ENCODE results near the gene TRAF3IP3.
"Not testable (repeated sequence)": the region's sequence is repeated elsewhere in the genome, so short reads cannot be mapped to it uniquely, and the experiment has no call there.

The TRAF3IP3 gene

GRCh38 chr1:209787551-209787950, 31.7 kb downstream of the TRAF3IP3 start:
- H3K27ac ChIP-seq (ENCODE audit: low read length): peak overlapping the region; percentile 82
- H3K4me1 ChIP-seq (ENCODE audit: control insufficient read depth in 1 of 2, insufficient read depth in 2 of 2, low read length in 2 of 2): peaks cover 9 to 38% of the 10 kb centered on the region in 2 donors
- H3K36me3 ChIP-seq (ENCODE audit: control insufficient read depth in 1 of 2, insufficient read depth in 2 of 2, low read length in 2 of 2): peaks cover under 1 to 3% of the 10 kb centered on the region in 2 donors
- peak overlapping the region; percentile 30 to 40 for H3K4me3 ChIP-seq (ENCODE audit: low read depth in 1 of 2, low read length in 2 of 2)
- H3K27me3 ChIP-seq (ENCODE audit: low read depth, low read length): no peaks in the 10 kb centered on the region
- no peaks in the 10 kb centered on the region for H3K9me3 ChIP-seq (ENCODE audit: control insufficient read depth in 1 of 2, low read length in 2 of 2)

DNA sequence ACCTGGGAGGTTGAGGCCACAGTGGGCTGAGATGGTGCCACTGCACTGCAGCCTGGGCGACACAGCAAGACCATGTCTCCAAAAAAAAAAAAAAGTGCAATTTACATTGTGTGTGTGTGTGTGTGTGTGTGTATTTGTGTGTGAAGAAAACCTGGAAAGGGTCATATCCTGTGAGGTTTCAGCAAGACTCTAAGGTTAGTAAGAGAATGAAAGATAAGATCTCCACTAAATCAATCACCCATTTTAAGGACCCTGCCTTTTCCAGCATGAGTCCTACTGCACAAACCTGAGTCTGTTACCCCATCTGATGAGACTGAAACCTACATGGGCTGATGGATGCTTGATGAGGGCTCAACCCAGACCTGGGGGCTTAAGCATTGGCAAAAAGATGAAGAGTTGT, 33.4 kb downstream of the TRAF3IP3 start:
- no peaks in the 10 kb centered on the region for H3K9me3 ChIP-seq (ENCODE audit: control insufficient read depth in 1 of 2, low read length in 2 of 2)
- no peaks in the 10 kb centered on the region for H3K27me3 ChIP-seq (ENCODE audit: low read depth, low read length)
- no peaks in the 10 kb centered on the region for H3K36me3 ChIP-seq (ENCODE audit: control insufficient read depth in 1 of 2, insufficient read depth in 2 of 2, low read length in 2 of 2)
- no peak overlapping the region for H3K27ac ChIP-seq (ENCODE audit: low read length)
- H3K4me1 ChIP-seq (ENCODE audit: control insufficient read depth in 1 of 2, insufficient read depth in 2 of 2, low read length in 2 of 2): peaks cover 9 to 25% of the 10 kb centered on the region in 2 donors
- no peak overlapping the region for H3K4me3 ChIP-seq (ENCODE audit: low read depth in 1 of 2, low read length in 2 of 2)

DNA sequence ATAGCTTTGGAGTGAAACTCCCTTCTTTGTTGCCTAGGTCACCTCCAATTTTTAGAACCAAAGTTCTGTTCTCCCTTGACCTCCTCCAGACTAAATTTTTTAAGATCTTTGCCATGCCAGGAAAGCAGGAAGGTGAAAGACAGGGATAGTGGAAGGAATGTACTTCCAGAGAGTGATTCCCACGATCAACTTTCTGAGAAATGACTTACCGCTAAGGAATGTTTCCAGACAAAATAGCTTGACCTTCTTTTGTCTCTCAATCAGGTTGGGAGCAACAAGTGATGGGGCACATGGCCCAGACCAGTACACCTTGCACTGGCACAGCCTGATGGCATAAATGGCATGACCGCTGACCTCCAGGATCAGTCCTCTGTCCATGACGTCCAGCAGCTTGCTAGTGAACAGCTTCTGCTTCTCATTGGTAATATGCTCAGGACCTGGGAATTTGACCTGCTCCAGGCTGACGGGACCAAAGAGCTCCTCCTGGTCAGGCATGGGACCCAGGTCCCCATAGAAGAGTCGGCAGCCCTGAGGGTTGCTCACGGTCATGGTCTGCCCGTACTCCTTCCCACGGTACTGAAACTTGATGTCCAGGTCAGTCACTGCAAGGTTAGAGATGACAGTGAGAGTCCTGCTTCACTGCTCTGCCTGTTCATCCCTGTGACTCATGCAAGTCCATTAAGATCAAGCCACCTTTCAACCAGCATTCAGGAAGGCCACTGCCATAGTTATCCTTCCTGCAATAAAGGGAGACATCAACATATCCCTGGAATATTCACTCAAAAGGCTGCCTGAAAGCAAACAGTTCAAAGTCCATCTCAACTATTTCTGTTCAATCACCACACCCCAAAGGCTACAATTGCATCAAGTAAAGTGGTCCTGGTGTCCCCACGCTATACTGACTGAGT, 34.7 kb downstream of the TRAF3IP3 start:
- Histone ChIP-seq H3K4me1 (ENCODE audit: control insufficient read depth in 1 of 2, insufficient read depth in 2 of 2, low read length in 2 of 2) (peaks cover 9 to 25% of the 10 kb centered on the region in 2 donors), H3K27me3 (ENCODE audit: low read depth, low read length) (no peaks in the 10 kb centered on the region), H3K27ac (ENCODE audit: low read length) (no peak overlapping the region), H3K9me3 (ENCODE audit: control insufficient read depth in 1 of 2, low read length in 2 of 2) (no peaks in the 10 kb centered on the region), H3K36me3 (ENCODE audit: control insufficient read depth in 1 of 2, insufficient read depth in 2 of 2, low read length in 2 of 2) (no peaks in the 10 kb centered on the region), H3K4me3 (ENCODE audit: low read depth in 1 of 2, low read length in 2 of 2) (no peak overlapping the region)

DNA sequence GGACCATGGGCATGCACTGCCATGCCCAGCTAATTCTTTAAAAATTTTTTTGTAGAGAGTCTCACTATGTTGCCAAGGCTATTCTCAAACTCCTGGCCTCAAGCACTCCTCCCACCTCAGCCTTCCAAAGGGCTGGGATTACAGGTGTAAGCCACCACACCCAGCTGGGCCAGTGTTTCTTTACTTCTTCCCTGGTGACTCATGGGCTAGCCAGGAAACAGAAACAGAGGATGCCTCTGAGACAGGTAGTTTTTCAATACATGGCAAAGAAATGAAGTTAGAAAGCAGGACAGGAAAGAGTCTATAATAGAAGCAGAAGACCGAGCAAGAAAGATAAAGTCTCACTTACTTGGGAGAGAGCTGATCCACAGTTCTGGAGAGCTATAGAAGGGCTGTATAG, 36.1 kb downstream of the TRAF3IP3 start:
- Histone ChIP-seq H3K9me3 (ENCODE audit: control insufficient read depth in 1 of 2, low read length in 2 of 2) (no peaks in the 10 kb centered on the region), H3K4me3 (ENCODE audit: low read depth in 1 of 2, low read length in 2 of 2) (no peak overlapping the region), H3K27me3 (ENCODE audit: low read depth, low read length) (no peaks in the 10 kb centered on the region), H3K27ac (ENCODE audit: low read length) (peak overlapping the region; percentile 14), H3K4me1 (ENCODE audit: control insufficient read depth in 1 of 2, insufficient read depth in 2 of 2, low read length in 2 of 2) (peaks cover 9 to 19% of the 10 kb centered on the region in 2 donors), H3K36me3 (ENCODE audit: control insufficient read depth in 1 of 2, insufficient read depth in 2 of 2, low read length in 2 of 2) (no peaks in the 10 kb centered on the region)

GRCh38 chr1:209793711-209794110, 37.9 kb downstream of the TRAF3IP3 start:
- not testable (repeated sequence) for H3K27me3 ChIP-seq (ENCODE audit: low read depth, low read length); H3K36me3 ChIP-seq (ENCODE audit: control insufficient read depth in 1 of 2, insufficient read depth in 2 of 2, low read length in 2 of 2); H3K9me3 ChIP-seq (ENCODE audit: control insufficient read depth in 1 of 2, low read length in 2 of 2); H3K4me1 ChIP-seq (ENCODE audit: control insufficient read depth in 1 of 2, insufficient read depth in 2 of 2, low read length in 2 of 2); H3K4me3 ChIP-seq (ENCODE audit: low read depth in 1 of 2, low read length in 2 of 2); H3K27ac ChIP-seq (ENCODE audit: low read length)

- Histone ChIP-seq H3K9me3 (ENCODE audit: control insufficient read depth in 1 of 2, low read length in 2 of 2) (no peaks in the 10 kb centered on the region), H3K27ac (ENCODE audit: low read length) (no peak overlapping the region), H3K36me3 (ENCODE audit: control insufficient read depth in 1 of 2, insufficient read depth in 2 of 2, low read length in 2 of 2) (no peaks in the 10 kb centered on the region), H3K27me3 (ENCODE audit: low read depth, low read length) (no peaks in the 10 kb centered on the region), H3K4me1 (ENCODE audit: control insufficient read depth in 1 of 2, insufficient read depth in 2 of 2, low read length in 2 of 2) (peaks cover 0 to 5% of the 10 kb centered on the region in 2 donors), H3K4me3 (ENCODE audit: low read depth in 1 of 2, low read length in 2 of 2) (no peak overlapping the region)
Observed at GRCh38 chr1:209797978-209798639, 42.3 kb downstream of the TRAF3IP3 start.

DNA sequence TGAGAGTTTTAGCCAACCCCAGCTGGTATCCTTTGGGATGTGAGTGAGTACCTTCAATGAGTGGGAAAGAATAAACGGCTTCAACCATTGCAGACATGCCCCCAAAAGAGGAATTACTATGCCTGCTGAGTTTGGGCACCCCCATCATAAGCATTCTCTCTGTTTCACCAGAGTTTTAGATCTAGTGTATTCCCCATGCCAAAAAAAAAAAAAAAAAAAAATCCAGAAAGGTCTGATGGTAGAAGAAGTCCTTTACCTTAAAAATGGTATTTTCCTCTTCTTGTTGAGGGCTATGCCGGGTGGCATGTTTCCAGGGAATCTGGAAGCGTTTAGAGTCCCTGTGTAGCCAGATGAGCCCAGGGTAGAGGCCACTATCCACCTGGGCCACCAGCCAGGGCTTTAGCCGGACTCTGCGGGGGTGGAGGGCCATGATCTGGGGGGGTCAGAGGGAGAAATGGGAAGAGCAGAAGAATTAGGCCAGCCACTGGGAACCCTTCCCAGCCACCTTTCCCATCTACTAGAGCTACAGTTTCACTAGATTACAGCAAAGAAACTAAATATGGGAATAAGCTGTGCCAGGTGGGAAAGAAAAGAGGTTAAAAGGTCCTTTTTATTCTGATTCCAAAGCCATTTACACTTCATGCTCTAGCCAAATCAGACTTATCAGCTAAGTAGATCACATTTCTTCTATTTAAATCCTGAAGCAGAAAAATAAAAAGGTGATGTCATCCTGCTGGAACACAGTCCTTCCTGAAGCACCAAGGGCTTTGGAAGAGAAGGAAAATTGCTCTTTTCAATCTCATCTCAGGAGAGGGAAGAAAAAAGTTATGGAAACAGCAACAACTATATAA, 45.4 kb downstream of the TRAF3IP3 start:
- Histone ChIP-seq H3K36me3 (ENCODE audit: control insufficient read depth in 1 of 2, insufficient read depth in 2 of 2, low read length in 2 of 2) (no peaks in the 10 kb centered on the region), H3K4me3 (ENCODE audit: low read depth in 1 of 2, low read length in 2 of 2) (no peak overlapping the region), H3K4me1 (ENCODE audit: control insufficient read depth in 1 of 2, insufficient read depth in 2 of 2, low read length in 2 of 2) (peaks cover 0 to 5% of the 10 kb centered on the region in 2 donors), H3K27me3 (ENCODE audit: low read depth, low read length) (no peaks in the 10 kb centered on the region), H3K9me3 (ENCODE audit: control insufficient read depth in 1 of 2, low read length in 2 of 2) (no peaks in the 10 kb centered on the region), H3K27ac (ENCODE audit: low read length) (peak overlapping the region; percentile 30)

- Histone ChIP-seq H3K4me1 (ENCODE audit: control insufficient read depth in 1 of 2, insufficient read depth in 2 of 2, low read length in 2 of 2) (peaks cover 0 to 5% of the 10 kb centered on the region in 2 donors), H3K27me3 (ENCODE audit: low read depth, low read length) (no peaks in the 10 kb centered on the region), H3K36me3 (ENCODE audit: control insufficient read depth in 1 of 2, insufficient read depth in 2 of 2, low read length in 2 of 2) (no peaks in the 10 kb centered on the region), H3K4me3 (ENCODE audit: low read depth in 1 of 2, low read length in 2 of 2) (no peak overlapping the region), H3K27ac (ENCODE audit: low read length) (peak overlapping the region; percentile 30), H3K9me3 (ENCODE audit: control insufficient read depth in 1 of 2, low read length in 2 of 2) (no peaks in the 10 kb centered on the region)
Observed at GRCh38 chr1:209802117-209802779, 46.4 kb downstream of the TRAF3IP3 start.

DNA sequence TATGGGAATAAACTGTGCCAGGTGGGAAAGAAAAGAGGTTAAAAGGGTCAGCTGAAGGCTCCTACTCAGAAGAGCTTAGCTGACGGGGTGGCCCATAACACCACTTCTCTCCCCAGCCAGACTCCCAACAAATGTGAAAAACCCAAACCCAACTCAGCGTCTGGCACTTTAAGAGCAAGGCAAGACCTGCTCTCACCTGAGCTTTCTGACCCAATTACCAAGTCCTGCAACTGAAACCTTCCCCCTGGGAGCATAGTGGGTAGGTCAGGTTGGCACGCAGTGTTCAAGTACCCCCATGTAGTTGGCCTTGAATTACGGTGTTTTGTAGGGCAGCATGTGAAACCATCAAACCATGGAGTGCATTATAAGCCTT, 46.9 kb downstream of the TRAF3IP3 start:
- H3K9me3 ChIP-seq (ENCODE audit: control insufficient read depth in 1 of 2, low read length in 2 of 2): no peaks in the 10 kb centered on the region
- no peaks in the 10 kb centered on the region for H3K27me3 ChIP-seq (ENCODE audit: low read depth, low read length)
- H3K4me3 ChIP-seq (ENCODE audit: low read depth in 1 of 2, low read length in 2 of 2): peak overlapping the region in 1 of 2 donors; percentile 32
- no peaks in the 10 kb centered on the region for H3K36me3 ChIP-seq (ENCODE audit: control insufficient read depth in 1 of 2, insufficient read depth in 2 of 2, low read length in 2 of 2)
- H3K27ac ChIP-seq (ENCODE audit: low read length): peak overlapping the region; percentile 30
- H3K4me1 ChIP-seq (ENCODE audit: control insufficient read depth in 1 of 2, insufficient read depth in 2 of 2, low read length in 2 of 2): peaks cover 0 to 5% of the 10 kb centered on the region in 2 donors

GRCh38 chr1:209803568-209803967, 47.7 kb downstream of the TRAF3IP3 start:
- Histone ChIP-seq H3K36me3 (ENCODE audit: control insufficient read depth in 1 of 2, insufficient read depth in 2 of 2, low read length in 2 of 2) (no peaks in the 10 kb centered on the region), H3K27ac (ENCODE audit: low read length) (no peak overlapping the region), H3K4me3 (ENCODE audit: low read depth in 1 of 2, low read length in 2 of 2) (no peak overlapping the region), H3K27me3 (ENCODE audit: low read depth, low read length) (no peaks in the 10 kb centered on the region), H3K4me1 (ENCODE audit: control insufficient read depth in 1 of 2, insufficient read depth in 2 of 2, low read length in 2 of 2) (peaks cover 0 to 10% of the 10 kb centered on the region in 2 donors), H3K9me3 (ENCODE audit: control insufficient read depth in 1 of 2, low read length in 2 of 2) (no peaks in the 10 kb centered on the region)
